Heart left ventricle (tissue), 16 donors: Measurements from ENCODE around the gene NPHS1. TPM values are rescaled to one million over a fixed set of nuclear protein-coding genes. Genes with fewer than 3 reads are reported as not detected.

Experiments
- ATAC-seq, 4 donors: fragments of 200-7000 bp; cut with Tn5 transposase; one replicate each; pipeline ENCODE4 v1.9.1; 2020 to 2022; ENCODE audit warnings: moderate library complexity in 4 of 4, mild to moderate bottlenecking in 3 of 4, moderate number of reproducible peaks in 1 of 4
- DNase-seq, 5 donors: peaks; one replicate each; pipeline ENCODE4 v3.0.0-alpha.2; 2020
- H3K27ac ChIP-seq, 12 donors: fragments of 200-600 bp; sonication (generic) in 4 of 12; one replicate each; pipeline versions ENCODE4 v1.5.0 to v1.8.0; 2016 to 2022; ENCODE audit warnings: mild to moderate bottlenecking in 2 of 12
- H3K27me3 ChIP-seq, 9 donors: fragments of 200-600 bp; sonication (generic) in 2 of 9; one replicate each; pipeline versions ENCODE4 v1.5.1 to v1.8.0; 2016 to 2022; ENCODE audit warnings: mild to moderate bottlenecking in 3 of 9
- H3K36me3 ChIP-seq, 9 donors: fragments of 200-600 bp; sonication (generic) in 2 of 9; one replicate each; pipeline versions ENCODE4 v1.5.0 to v1.8.0; 2018 to 2022; ENCODE audit warnings: mild to moderate bottlenecking in 2 of 9
- H3K4me1 ChIP-seq, 12 donors: fragments of 200-600 bp; sonication (generic) in 4 of 12; one replicate each; pipeline versions ENCODE4 v1.5.0 to v1.8.0; 2016 to 2022; ENCODE audit warnings: mild to moderate bottlenecking in 3 of 12
- H3K4me3 ChIP-seq, 12 donors: fragments of 200-600 bp; sonication (generic) in 4 of 12; one replicate each; pipeline versions ENCODE4 v1.5.0 to v1.8.0; 2017 to 2022; ENCODE audit warnings: mild to moderate bottlenecking in 9 of 12, moderate library complexity in 4 of 12
- H3K9me3 ChIP-seq, 12 donors: fragments of 200-600 bp; sonication (generic) in 4 of 12; one replicate each; pipeline versions ENCODE4 v1.5.0 to v1.8.0; 2016 to 2022; ENCODE audit warnings: mild to moderate bottlenecking in 1 of 12
- CTCF ChIP-seq, 12 donors: fragments of 200-600 bp; sonication (generic) in 4 of 12; IDR thresholded peaks; one replicate each; pipeline versions ENCODE4 v1.5.0 to v1.8.0; 2018 to 2022; ENCODE audit warnings: antibody characterized with exemption in 12 of 12, mild to moderate bottlenecking in 5 of 12
- POLR2A ChIP-seq, 2 donors: fragments of 450-650 bp; IDR thresholded peaks; one replicate each; pipeline ENCODE4 v1.6.1; 2017; ENCODE audit warnings: antibody characterized with exemption in 2 of 2, mild to moderate bottlenecking in 2 of 2, moderate library complexity in 2 of 2
- WGBS, 4 donors: extraction: QIAGEN DNeasy Blood & Tissue Kit in 2 of 4; methylation state at CpG; one replicate each; pipeline versions ENCODE4 v1.1.5 to v1.1.7; 2013 to 2018; 5-methylcytosine and 5-hydroxymethylcytosine counted together
- intact Hi-C, 10 donors: fragments of 100-400 bp; cut with DNase I; formaldehyde crosslinking; loops; one replicate each; pipeline versions ENCODE4 v1.11.1 to v1.14.2; 2022
- polyA plus RNA-seq, 2 donors: library from polyadenylated mRNA; stranded (reverse); fragments of 200-250 nt; gene quantifications; one replicate each; pipeline ENCODE4 v1.2.3, GENCODE V29; 2013
- total RNA-seq, 9 donors: library from RNA; depleted of rRNA in 2 of 9; stranded (reverse); fragments of >200 nt in 2 of 9; fragmentation: NEBNext Ultra II Directional in 3 of 9; extraction: Animal tissue kit (Norgen Biotek cat#: 25700) in 3 of 9; gene quantifications; one replicate each; pipeline versions ENCODE4 v1.1.0 to v1.2.4, GENCODE V29; 2016 to 2023
- donor health status: ischemic (EF 13 %, LVEDD 7.1; RV severe dilation, severe dysfunction).
- donor health status: healthy with polysubstance abuse.
- donor health status: DM: no; HTN: yes; CAD: no.
- donor health status: DM: no; HTN: no; CAD: no.
- donor health status: ischemic (EF 25% LVEDD 6.9; RV normal size, moderate dysfunction).
- donor health status: ischemic (EF 25% LVEDD 5.7; RV mildly dilated, moderate dysfunction).
- donor health status: healthy.
- donor health status: DM: yes; HTN: yes; CAD: no.
- donor health status: ischemic (EF 35%, LVEDD 5.7; RV mildly dilated, moderate dysfunction).
- donor health status: nonischemic (EF 11% LVEDD 7.7; RV severe dilation, severe dysfunction).
- donor health status: DM: yes; HTN: yes; CAD: no.
- donor health status: PGD.
- donor health status: ischemic (EF 29% LVEDD 5.4; RV normal size, mild dysfunction).
- donor health status: nonischemic (EF 23%, LVEDD 6.1; RV moderate dilation, normal function).

Gene NPHS1
- total and polyA plus RNA-seq, 11 donors = 1.0 TPM; not detected in 10

GRCh38 chr19:35898499-35898809 is 46.1 kb upstream of the NPHS1 start:
- ATAC-seq (no peak), DNase-seq (no peak)
- H3K4me3 ChIP-seq = peak overlapping the region; percentile 32 to 80 (median 68)
- WGBS, 4 donors = 17 to 25% (median 22%) methylated on average over 12 to 17 of the region's 17 CpGs
- intact Hi-C loops = loop anchor here in 1 of 10 donors (5.0 kb wide), 1 partner anchor 34 kb away; no protein-coding TSS in a partner anchor
- H3K4me1 ChIP-seq = peaks cover 0 to 49% (median 10%) of the 10 kb centered on the region in 12 donors
- no peaks in the 10 kb centered on the region for H3K27me3 ChIP-seq
- no peaks in the 10 kb centered on the region for H3K9me3 ChIP-seq
- TF ChIP-seq CTCF (IDR thresholded peaks at IDR 0.05) (no peak), POLR2A (IDR thresholded peaks at IDR 0.05) (no peak)
- peaks cover 0 to 49% (median 36%) of the 10 kb centered on the region in 9 donors for H3K36me3 ChIP-seq
- peak overlapping the region; percentile 7 to 89 (median 78) for H3K27ac ChIP-seq

GRCh38 chr19:35897706-35898451 is 45.6 kb upstream of the NPHS1 start:
- H3K36me3 ChIP-seq = peaks cover 0 to 55% (median 40%) of the 10 kb centered on the region in 9 donors

DNA sequence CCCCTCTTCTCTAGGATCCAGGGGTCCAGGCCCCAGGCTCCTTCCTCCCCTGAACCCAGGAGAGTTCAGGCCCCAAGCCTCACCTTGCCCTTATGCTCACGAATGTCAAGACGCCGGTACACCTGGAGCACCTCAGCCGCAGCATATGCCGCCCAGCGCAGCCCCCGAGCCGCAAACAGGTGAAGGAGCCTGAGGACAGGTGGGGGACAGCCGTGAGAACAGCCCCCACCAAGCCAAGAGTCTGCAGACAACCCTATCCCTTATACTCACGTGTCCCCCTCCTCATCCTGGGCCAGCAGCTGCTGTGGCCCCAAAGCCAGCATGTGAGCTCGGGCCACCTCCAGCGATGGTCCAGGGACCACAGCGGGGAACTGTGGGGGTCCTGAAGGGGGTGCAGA is 44.3 kb upstream of the NPHS1 start:
- ATAC-seq (no peak), DNase-seq (no peak)
- TF ChIP-seq CTCF (IDR thresholded peaks at IDR 0.05) = no peak
- TF ChIP-seq POLR2A (IDR thresholded peaks at IDR 0.05) = no peak
- 93 to 96% (median 95%) methylated on average over 10 to 13 of the region's 13 CpGs for WGBS, 4 donors
- Histone ChIP-seq H3K4me3 (no peak overlapping the region), H3K9me3 (no peaks in the 10 kb centered on the region), H3K36me3 (peaks cover 0 to 66% (median 52%) of the 10 kb centered on the region in 9 donors), H3K27ac (no peak overlapping the region), H3K27me3 (no peaks in the 10 kb centered on the region), H3K4me1 (peaks cover 0 to 33% (median 10%) of the 10 kb centered on the region in 12 donors)
- intact Hi-C loops = loop anchor here in 1 of 10 donors (5.0 kb wide), 1 partner anchor 36 kb away; no protein-coding TSS in a partner anchor

More at GRCh38 chr19:35897706-35898451, 45.6 kb upstream of the NPHS1 start:
- Histone ChIP-seq H3K27me3 (no peaks in the 10 kb centered on the region), H3K4me3 (peak overlapping the region in 10 of 12 donors; percentile 56 to 80 (median 68)), H3K9me3 (no peaks in the 10 kb centered on the region), H3K27ac (peak overlapping the region in 11 of 12 donors; percentile 15 to 89 (median 79)), H3K4me1 (peaks cover 0 to 43% (median 10%) of the 10 kb centered on the region in 12 donors)
- ATAC-seq = no peak
- WGBS, 4 donors = 91 to 95% (median 93%) methylated on average over 13 of the region's 13 CpGs
- TF ChIP-seq CTCF (IDR thresholded peaks at IDR 0.05) (no peak), POLR2A (IDR thresholded peaks at IDR 0.05) (no peak)
- DNase-seq = no peak
- intact Hi-C loops = loop anchor here in 1 of 10 donors (5.0 kb wide), 1 partner anchor 34 kb away; no protein-coding TSS in a partner anchor

DNA sequence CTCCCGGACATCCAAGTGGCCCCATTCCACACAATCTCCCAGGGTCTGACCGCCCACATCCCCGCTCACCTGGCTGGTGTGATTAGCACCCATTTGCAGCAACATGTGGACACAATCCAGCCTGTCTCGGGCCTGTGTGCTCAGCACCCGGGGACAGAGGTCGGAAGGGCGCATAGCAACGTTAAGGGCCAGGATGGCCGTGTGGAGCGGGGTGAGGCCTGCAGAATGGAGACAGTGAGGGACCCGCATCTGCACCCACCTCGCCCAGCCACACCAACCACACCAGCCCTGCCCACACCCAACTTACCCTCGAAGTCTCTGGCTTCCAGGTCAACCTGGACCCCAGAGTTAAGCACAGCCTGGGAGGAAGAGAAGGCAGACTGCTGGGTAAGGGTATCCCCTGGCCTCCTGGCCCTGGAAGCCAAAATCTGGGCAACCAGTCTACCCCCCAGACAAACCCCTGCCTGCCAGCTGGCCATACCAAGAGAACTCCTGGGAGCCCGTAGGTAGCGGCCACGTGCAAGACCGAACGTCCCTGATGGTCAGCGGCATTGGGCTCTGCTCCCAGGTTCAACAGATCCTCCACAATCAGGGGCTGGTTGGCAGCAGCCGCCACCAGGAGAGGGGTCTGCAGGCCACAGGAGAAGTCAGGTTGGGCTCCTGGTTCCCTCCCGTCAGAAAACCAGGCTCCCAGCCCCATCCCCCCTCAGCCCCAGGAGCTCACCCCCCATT is 43.8 kb upstream of the NPHS1 start:
- Histone ChIP-seq H3K27ac (no peak overlapping the region), H3K4me1 (peaks cover 0 to 27% (median 9%) of the 10 kb centered on the region in 12 donors), H3K36me3 (peaks cover 0 to 72% (median 56%) of the 10 kb centered on the region in 9 donors), H3K27me3 (no peaks in the 10 kb centered on the region), H3K9me3 (no peaks in the 10 kb centered on the region), H3K4me3 (no peak overlapping the region)
- no peak for TF ChIP-seq CTCF (IDR thresholded peaks at IDR 0.05)
- TF ChIP-seq POLR2A (IDR thresholded peaks at IDR 0.05) = no peak
- ATAC-seq (no peak), DNase-seq (no peak)
- WGBS, 4 donors = 91 to 93% (median 92%) methylated on average over 16 to 21 of the region's 21 CpGs
- intact Hi-C loops = loop anchor here in 1 of 10 donors (5.0 kb wide), 1 partner anchor 36 kb away; no protein-coding TSS in a partner anchor
